ENCODE data around the gene HNRNPR.

DNA sequence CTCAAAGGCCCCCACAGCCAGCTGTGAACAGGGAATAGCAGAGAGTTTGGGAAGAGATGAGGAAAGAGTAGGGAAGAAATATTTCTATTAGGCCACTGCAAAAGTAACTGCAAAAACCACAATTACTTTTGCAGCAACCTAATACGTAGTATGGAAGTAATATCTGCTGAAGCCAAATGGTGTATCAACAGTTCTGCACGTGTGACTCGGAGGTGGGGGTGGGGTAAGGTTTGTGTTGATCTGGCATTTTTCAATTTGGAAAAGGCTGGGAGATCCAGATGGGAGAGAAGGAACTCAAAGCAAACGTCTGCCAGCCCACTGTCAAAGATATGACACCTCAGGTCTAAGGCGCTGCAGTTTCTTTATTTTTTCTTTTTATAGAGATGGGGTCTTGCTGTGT is 36.6 kb upstream of the HNRNPR start:
- TF ChIP-seq KLF1 (tag by site-specific recombination; IDR thresholded peaks at IDR 0.05) (no peak), ZNF211 (tag by site-specific recombination; IDR thresholded peaks at IDR 0.05; ENCODE audit: low read depth) (no peak), ZBTB17 (tag by site-specific recombination; IDR thresholded peaks at IDR 0.05) (no peak), ZNF23 (tag by site-specific recombination; IDR thresholded peaks at IDR 0.05; ENCODE audit: borderline replicate concordance) (no peak), HOXA7 (CRISPR knock-in tag; IDR thresholded peaks at IDR 0.05; ENCODE audit: borderline replicate concordance) (no peak), ZBTB1 (tag by site-specific recombination; IDR thresholded peaks at IDR 0.05) (no peak)
- TF ChIP-seq, protein P1, sequence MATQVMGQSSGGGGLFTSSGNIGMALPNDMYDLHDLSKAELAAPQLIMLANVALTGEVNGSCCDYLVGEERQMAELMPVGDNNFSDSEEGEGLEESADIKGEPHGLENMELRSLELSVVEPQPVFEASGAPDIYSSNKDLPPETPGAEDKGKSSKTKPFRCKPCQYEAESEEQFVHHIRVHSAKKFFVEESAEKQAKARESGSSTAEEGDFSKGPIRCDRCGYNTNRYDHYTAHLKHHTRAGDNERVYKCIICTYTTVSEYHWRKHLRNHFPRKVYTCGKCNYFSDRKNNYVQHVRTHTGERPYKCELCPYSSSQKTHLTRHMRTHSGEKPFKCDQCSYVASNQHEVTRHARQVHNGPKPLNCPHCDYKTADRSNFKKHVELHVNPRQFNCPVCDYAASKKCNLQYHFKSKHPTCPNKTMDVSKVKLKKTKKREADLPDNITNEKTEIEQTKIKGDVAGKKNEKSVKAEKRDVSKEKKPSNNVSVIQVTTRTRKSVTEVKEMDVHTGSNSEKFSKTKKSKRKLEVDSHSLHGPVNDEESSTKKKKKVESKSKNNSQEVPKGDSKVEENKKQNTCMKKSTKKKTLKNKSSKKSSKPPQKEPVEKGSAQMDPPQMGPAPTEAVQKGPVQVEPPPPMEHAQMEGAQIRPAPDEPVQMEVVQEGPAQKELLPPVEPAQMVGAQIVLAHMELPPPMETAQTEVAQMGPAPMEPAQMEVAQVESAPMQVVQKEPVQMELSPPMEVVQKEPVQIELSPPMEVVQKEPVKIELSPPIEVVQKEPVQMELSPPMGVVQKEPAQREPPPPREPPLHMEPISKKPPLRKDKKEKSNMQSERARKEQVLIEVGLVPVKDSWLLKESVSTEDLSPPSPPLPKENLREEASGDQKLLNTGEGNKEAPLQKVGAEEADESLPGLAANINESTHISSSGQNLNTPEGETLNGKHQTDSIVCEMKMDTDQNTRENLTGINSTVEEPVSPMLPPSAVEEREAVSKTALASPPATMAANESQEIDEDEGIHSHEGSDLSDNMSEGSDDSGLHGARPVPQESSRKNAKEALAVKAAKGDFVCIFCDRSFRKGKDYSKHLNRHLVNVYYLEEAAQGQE (tag by site-specific recombination; IDR thresholded peaks at IDR 0.05), result no peak
- TF ChIP-seq, protein P2, sequence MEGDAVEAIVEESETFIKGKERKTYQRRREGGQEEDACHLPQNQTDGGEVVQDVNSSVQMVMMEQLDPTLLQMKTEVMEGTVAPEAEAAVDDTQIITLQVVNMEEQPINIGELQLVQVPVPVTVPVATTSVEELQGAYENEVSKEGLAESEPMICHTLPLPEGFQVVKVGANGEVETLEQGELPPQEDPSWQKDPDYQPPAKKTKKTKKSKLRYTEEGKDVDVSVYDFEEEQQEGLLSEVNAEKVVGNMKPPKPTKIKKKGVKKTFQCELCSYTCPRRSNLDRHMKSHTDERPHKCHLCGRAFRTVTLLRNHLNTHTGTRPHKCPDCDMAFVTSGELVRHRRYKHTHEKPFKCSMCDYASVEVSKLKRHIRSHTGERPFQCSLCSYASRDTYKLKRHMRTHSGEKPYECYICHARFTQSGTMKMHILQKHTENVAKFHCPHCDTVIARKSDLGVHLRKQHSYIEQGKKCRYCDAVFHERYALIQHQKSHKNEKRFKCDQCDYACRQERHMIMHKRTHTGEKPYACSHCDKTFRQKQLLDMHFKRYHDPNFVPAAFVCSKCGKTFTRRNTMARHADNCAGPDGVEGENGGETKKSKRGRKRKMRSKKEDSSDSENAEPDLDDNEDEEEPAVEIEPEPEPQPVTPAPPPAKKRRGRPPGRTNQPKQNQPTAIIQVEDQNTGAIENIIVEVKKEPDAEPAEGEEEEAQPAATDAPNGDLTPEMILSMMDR (tag by site-specific recombination; IDR thresholded peaks at IDR 0.05), result no peak
